ENCODE results near the gene MBD3.

Gene MBD3

DNA sequence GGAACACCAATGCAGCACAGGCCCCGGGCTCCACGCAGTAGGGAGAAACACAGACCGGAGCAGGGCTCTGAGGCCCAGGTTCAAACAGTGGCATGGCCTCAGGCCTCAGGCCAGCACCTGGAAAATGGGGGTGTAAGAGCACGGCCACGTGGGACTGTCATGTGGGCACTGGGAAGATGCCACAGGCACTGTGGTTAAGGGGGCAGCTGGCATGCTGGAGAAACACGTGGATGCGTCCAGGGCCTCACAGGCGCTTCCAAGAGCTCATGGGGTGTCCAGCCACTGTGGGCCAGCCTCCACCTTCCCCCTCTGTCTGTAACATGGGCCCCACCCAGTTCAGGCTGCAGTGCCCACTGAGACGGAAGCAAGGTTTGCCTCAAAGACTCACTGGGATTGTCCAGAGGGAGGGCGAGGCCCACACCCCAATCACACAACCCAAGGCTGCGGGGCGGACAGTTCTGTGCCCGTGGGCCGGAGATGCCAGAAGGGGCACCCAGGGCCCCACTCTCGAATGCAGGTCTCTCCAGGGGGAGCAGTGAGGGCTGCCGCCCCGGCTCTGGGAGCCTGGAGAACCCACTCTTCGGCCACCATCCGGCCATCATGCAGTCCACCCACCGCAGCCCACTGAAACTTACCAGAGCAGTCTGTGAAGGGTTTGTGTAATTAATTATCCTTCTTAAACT, 6.3 kb upstream of the MBD3 start:
- no peak for DNase-seq

- no peak for DNase-seq
Observed at GRCh38 chr19:1593501-1593772, 772 bp upstream of the MBD3 start.

DNA sequence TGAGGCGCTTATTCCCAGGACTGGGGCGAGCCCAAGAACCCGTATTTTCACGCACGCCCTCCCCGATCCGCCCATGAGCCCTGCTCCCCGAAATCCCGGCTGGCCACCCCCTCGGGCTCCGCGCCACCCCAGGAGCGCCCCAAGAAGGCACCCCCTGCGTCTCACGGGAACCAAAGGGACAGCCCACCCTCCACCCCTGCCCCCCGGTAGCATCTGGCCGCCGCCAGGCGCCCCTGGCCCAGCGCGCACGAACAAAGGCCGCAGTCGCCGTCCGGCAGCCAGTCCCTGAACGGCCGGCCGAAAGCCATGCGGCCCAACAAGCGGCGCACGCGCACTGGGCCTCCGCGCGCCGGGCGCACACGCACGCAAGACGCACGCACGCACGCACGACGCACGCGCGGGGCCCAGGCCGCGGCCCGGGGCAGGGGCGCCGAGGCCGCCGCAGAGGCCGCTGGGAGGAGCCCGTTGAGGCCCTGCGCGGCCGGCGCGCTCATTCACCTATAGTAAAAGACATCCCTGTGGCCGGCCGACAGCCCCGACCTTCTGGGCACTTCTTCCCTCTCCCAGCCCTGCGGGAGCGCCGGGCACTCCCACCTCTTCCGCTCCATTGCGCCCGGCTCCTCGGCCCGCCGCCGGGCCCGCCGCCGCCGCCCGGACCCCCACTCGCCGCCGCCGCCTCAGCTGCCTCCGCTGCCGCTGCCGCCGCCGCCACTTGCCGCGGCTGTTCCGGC, 476 bp downstream of the MBD3 start:
- peak; percentile 89 to 95 for DNase-seq

- no peak for DNase-seq
Observed at GRCh38 chr19:1591421-1592023, 1.1 kb downstream of the MBD3 start.

- DNase-seq: no peak
Observed at GRCh38 chr19:1590641-1591397, 1.8 kb downstream of the MBD3 start.

DNA sequence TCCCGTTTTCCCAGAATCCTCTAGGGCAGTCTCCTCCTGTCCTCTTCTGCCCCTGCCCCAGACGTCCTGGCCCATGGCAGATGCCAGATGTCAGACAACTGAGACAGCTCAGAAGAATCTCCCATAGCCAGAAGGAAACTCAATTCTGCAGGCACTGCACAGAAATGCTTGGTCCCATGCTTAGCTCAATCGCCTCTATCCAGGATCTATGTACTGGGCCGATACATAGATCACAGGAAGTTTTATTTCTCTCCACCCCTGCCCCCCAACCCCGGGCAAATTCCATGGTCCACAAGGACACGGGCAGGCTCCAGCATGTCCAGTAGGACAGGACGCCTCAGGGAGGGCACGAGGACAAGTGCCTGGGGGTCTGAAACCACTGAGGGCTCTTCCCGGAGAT, 4.8 kb downstream of the MBD3 start:
- no peak for DNase-seq

GRCh38 chr19:1585243-1585580, 7.5 kb downstream of the MBD3 start:
- no peak for DNase-seq

GRCh38 chr19:1584500-1585242, 8.0 kb downstream of the MBD3 start:
- DNase-seq: no peak

DNA sequence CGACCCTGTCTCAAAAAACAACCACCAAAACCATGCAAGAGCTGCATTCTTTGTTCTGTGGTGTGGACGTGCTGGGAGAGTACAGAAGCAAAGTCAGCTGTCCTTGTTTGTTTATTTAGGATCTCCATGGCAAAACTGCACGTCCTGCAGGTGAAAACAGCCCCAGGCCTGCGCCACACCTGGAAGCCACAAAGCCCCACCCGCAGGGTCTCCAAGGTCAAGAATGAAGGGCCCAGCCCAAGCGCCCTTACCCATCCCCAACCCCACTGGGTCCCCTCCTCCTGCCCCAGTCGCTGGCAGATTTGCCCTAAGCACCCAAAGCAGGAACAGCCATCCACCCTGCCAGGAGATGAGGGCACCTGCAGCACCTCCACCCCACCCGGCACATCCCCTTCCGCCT, 10.5 kb downstream of the MBD3 start:
- no peak for DNase-seq

DNA sequence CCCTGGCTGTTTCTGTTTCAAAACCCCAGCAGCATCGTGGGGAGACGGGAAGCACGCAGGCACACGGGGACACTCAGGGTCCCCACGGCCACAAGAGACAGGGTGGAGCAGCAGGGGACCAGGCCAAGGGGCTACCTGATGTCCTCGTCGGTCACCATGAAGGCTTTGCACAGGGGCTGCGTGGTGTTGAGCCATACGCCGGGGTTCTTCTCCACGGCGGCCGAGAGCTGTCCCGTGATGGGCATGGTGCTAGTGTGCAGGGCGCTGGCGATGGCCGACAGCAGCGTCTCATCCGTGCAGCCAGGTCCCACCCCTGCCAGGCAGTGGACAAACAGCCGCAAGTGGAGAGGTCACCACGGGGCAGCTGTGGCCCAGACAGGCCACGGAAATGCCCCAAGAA, 11.7 kb downstream of the MBD3 start:
- DNase-seq: no peak

DNA sequence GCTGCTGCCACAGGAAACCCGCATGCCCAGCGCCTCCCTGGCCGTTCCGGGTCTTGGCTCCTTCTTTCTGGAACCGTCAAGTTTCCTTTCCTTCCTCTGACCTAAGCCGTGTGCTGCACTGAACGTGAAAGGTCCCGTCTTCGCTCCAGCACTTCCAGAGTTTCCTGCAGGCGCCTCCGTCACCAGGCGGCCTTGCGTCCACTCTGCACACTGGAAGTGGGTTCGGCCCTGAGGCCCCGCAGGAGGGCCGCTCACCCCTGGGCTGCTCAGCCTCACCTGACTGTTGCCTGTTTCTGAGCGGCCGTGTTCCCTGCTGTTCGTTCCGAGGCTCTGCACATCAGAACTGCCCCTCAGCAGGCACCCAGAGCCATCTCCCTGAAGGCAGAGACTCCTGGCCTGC, 12.3 kb downstream of the MBD3 start:
- no peak for DNase-seq

- DNase-seq: no peak
Observed at GRCh38 chr19:1579222-1579621, 13.4 kb downstream of the MBD3 start.

DNA sequence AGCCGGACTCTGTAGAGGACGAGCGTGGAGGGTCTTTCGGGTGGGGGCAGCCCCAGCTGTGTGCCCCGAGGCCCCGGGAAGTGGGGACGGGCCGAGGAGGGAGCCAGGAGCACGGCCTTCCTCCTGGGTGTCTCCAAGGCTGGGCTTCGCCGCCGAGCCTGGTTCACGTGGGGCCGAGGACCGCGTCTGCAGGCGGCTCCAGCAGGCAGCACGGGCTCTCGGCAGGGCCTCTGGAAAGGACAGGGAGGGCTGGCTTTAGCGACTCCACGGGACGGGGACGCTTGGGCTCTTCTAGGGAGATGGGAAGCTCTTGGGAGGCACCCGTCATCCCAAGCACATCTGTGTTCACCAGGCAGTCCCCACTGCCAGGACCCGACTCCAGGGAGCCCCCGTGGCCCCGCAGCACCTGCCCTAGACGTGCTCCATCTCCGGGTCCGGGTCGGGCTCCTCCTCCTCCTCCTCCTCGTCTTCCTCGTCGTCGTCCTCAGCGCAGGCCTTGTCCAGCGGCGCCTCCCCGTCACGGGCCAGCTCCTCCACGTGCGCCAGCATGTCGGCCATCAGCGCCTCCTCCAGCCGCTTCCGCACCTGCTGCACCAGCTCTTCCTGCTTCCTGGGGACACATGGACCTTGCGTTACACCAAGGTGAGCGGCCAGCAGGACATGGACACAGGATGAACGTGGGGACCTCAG, 14.6 kb downstream of the MBD3 start:
- no peak for DNase-seq

DNA sequence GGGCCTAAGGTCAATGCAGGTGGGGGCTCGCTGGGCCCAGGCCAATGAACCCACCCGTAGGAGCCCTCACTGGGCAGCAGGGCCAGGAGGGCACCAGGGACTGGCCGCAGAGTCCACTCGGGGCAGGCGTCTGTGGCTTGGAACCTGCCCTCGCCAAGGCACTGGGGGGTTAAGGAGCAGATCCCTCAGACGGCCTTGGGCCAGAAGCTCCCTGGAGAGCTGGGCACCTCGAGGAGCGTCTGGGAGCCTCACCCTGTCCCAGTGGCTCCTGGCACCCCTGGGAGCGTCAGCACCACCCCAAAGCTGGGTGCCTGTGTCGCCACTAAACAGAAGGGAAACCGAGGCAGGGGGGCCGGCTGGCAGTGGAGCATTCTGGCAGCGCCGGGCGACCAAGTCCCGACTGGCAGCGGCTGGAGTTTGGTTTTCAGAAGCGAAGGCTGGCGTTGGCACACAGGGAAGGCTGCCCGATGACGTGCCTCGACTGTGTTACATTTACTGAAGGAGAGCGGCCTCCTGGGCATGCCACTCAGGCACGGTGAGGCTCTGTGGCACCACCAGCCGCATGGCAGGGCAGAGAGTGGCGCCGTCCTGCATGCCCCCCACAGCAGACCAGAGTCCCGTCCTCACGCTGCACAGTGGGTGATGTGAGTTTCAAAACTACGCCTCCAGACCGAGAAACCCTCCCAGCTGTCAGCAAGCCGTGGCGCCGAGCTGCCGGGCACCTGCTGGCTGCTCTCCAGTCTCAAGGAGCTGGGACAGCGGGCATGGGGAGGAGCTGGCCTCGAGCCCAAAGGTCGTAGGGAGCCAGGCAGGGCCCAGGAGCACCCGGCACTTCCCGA, 15.4 kb downstream of the MBD3 start:
- DNase-seq: no peak

GRCh38 chr19:1576242-1577089, 16.2 kb downstream of the MBD3 start:
- DNase-seq: no peak

DNA sequence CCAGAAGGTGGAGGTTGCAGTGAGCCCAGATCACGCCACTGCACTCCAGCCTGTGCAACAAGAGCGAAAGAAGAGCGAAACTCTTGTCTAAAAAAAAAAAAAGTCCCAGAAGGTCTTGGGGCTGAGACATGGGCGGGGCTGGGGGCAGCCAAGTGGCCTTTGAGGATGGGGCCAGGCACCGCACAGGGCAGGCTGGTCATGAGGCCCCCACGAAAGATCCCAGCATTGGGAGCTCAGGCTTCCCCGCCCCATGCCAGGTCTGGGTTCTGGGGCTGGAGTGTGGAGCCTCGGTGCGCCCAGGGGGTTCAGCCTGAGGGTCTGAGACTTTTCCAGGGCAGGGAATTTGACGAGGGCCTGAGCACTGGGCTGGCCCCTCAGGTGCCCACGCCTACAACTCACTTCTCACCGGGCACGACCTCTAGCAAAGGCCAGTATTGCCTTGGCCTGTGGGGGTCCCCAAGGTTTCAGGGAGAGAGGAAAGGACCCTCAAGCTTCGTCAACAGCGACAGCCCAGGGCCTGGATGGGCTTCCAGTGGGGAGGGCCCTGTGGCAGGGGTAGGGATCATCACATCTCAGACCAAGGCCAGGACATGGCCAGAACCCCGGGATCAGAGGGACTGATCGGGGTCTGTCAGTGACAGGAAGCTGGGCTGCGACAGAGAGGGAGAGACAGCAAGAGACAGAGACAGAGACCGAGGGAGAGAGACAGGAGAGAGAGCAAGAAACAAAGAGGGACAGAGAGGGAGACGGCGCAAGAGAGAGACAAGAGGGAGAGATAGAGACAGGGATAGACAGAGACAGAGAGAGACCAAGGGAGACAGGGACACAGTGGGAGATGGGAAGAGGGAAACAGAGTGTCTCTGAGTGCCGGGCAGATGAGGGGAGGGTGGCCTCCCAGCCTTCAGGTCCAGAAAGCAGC, 17.1 kb downstream of the MBD3 start:
- no peak for DNase-seq

DNA sequence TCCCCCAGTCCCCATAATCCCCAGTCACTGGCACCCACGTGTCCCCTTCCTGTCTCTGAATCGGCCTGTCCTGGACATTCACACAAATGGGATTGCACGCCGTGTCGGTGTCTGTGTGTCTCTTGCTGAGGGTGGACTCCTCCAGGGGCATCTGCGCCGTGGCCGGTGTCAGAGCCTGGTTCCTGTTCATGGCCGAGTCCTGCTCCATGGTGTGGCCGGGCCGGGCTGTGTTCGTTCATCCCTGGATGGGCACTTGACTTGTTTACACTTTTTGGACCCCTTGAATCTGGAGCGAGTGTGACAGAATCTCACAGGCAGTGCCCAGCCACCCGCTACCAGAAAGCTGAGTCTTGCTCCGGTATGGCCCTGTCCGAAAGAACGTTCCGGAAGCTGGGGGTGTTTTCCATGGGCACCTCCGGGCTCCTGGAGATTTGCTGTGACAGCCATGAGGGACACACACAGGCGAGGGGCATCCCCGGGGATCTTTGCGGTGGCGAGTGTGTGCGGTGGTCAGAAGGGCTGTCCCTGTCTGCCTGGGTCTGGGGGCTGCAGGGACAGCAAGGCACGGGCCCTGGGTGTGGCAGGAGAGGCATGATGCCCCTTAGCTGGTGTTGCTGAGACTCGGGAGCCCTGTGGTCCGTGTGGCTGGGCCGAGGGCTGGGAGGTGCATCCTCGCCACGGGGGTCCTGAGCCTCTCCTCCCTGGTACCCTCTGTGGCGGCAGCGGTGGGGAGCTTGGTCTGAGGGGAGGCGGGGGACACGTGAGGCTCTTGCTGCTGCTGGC, 18.1 kb downstream of the MBD3 start:
- DNase-seq: no peak

- no peak for DNase-seq
Observed at GRCh38 chr19:1572795-1573194, 19.9 kb downstream of the MBD3 start.

DNA sequence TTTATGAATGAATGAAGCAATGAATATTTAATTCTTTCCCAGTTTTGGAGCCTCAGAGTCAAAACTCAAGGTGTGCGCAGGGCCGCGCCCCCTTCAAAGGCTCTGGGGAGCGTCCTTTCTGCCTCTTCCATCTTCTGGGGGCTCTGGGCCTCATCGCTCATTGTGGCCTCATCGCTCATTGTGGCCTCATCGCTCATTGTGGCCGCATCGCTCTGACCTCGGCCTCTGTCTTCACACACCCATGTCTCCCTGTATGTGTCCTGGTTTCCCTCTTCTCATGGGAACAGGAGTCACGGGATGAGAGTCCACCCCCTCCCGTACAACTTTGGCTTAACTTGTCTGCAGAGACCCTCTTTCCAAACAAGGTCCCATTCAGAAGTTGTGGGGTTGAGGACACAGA, 21.3 kb downstream of the MBD3 start:
- no peak for DNase-seq
